GM12801 (cell line): Measurements from ENCODE around the gene PABPN1.

Experiments
- TF ChIP-seq, protein P1 (sequence below): IDR thresholded peaks from one replicate; pipeline ENCODE4 v1.5.1; 2011; ENCODE audit warnings: control low read depth; ENCODE audit not compliant: insufficient read length; ENCODE audit errors: extremely low read depth

The PABPN1 gene

DNA sequence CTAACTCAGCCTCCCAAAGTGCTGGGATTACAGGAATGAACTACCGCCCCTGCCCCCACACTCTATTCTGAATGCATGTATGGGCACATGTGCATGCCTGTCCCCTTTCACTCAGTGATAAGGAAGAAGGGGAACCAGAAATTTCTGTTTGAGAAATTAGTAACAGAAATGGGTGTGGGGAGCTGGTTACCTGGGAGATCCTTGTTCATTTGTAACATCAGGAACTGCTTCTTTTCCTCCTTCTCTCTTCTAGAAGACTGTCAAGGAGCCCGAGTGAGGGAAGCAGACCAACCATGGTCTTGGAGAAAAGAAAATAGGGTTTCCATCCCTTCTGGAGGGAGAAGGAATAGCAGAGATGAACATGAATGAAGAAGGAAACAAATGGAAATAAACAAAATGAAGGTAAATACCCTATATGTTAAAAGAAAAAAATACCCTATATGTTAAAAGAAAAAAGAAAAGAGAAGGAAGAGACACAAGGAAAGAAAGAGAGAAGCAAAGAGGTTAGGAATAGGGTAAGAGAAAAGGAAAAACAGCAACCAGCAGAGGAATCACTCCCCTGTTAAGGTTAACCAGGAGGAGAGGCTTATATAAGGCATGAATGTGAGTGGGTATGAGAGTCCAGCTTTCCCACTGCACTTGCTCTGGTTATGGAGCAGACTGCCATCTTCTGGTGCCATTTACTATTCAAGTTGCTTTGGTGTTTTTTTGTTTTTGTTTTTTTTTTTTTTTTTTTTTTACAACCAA, 21.9 kb upstream of the PABPN1 start:
- TF ChIP-seq, protein P1, sequence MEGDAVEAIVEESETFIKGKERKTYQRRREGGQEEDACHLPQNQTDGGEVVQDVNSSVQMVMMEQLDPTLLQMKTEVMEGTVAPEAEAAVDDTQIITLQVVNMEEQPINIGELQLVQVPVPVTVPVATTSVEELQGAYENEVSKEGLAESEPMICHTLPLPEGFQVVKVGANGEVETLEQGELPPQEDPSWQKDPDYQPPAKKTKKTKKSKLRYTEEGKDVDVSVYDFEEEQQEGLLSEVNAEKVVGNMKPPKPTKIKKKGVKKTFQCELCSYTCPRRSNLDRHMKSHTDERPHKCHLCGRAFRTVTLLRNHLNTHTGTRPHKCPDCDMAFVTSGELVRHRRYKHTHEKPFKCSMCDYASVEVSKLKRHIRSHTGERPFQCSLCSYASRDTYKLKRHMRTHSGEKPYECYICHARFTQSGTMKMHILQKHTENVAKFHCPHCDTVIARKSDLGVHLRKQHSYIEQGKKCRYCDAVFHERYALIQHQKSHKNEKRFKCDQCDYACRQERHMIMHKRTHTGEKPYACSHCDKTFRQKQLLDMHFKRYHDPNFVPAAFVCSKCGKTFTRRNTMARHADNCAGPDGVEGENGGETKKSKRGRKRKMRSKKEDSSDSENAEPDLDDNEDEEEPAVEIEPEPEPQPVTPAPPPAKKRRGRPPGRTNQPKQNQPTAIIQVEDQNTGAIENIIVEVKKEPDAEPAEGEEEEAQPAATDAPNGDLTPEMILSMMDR, result no peak

DNA sequence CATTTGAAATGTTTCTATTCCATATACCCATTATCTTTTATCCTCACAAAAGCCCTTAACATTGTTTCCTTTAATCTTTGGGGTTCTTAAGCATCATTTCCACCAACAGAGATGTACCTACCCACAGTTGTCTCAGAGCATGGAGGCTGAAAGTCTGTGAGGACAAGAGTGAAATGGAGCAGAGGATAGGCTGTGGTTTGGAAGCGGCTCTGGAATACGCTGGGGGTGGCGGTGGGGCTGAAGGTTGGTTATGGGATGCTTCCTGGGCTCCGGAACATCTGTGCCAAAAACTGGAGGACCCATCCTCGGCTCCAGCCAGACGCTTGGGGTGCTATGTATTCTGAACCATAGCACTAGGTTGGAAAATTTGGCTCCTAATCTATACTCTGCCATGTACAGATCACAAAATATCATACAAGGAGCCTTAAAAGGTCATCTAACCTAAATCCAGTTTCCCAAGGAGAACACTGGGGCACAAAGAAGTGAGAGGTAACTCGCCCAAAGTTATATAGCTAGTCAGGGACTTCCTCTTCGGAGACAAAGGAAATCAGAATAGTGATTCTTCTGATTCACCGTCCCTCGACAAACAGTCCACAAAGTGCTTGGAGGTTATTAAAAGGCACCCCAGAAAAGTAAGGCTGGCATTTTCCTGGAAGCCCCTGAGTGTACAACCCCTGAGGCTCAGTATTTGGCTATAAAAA, 21.1 kb upstream of the PABPN1 start:
- TF ChIP-seq, protein P1, result no peak

DNA sequence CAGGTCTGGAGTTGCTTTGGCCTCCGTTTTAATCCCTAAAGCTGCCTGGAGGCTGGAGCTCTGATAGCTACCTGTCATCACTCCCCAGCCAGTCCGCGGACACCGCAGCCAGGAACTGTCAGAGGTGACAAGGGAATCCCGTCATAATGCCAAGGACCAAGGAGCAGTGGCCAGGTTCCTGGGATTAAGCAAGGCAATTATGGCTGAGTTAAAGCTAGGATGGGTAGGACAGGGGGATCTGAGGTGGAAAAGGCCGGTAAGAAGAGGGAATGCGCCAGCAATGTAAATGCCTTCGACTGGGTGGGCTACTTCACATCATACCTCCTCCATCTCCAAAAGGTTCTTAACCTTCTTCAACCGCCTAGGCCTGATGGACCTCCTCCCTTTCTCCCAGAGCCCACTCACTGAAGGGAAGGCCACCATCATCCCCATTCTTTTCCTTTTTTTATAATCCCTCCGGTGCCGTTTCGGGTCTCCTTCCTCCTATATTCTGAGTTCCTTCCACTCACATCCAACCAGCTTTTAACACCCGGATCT, 20.5 kb upstream of the PABPN1 start:
- TF ChIP-seq, protein P1, result no peak

GRCh38 chr14:23301288-23301968, 19.8 kb upstream of the PABPN1 start:
- TF ChIP-seq, protein P1, result no peak

GRCh38 chr14:23301969-23302289, 19.3 kb upstream of the PABPN1 start:
- TF ChIP-seq, protein P1, result no peak

GRCh38 chr14:23302290-23303225, 18.7 kb upstream of the PABPN1 start, which contains the start of gene PPP1R3E:
Gene PPP1R3E (minus strand): TSS chr14:23302859. CDS start chr14:23302576, 283 bp downstream.
- TF ChIP-seq, protein P1, result no peak
